ENCODE measurements around the gene CSPG4. TPM values are rescaled to one million over a fixed set of nuclear protein-coding genes. Genes with fewer than 3 reads are reported as not detected.

The CSPG4 gene
- total RNA-seq, 2 donors from 2014 or later = 2.1 to 12.7 TPM

DNA sequence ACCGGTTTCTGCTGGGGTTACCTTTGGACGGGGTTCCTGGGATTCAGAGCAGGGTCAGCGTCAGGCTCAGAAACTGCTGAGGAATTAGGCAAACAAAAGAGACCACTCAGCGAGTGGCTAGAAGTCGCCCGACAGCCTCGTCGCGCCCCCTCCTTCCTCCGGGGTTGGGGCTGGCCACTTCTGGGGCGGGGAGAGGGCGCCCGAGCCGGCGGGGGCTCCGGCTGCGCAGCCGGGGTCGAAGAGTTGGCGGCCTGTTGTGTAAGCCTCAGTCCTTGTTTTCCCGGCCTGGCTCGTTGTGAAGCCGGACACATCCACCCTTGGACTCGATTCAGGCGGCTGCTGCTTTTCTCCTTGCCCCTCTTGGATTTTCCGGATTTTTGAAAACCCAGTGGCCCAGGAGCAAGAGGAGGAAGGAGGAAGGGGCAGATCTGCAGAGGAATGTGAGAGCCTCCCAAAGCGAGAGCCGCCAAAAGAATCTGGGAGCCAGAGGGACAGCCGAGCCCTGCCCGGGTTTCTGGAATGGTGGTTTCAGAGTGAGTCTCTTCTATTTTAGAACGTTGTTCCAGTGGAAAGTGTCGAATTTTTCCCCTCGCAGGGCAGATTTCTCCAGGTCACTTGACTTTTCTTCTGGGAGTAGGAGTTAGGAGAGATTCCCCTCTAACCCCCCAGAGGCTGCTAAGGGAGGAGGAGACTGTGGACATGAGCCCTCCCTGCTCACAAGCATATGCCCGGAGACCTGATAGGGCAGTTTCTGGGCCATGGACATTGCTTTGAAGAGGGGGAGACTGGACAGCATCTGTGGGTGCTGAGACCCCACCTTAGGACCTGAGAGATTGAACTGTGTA lies 64.3 kb downstream of the CSPG4 start:
- intact Hi-C loops (cut with DNase I) = loop anchor here (10.0 kb wide), 1 partner anchor 284 kb away; the partner anchor contains the start of gene MAN2C1
- peak; percentile 59 for DNase-seq
- TF ChIP-seq, protein P1, sequence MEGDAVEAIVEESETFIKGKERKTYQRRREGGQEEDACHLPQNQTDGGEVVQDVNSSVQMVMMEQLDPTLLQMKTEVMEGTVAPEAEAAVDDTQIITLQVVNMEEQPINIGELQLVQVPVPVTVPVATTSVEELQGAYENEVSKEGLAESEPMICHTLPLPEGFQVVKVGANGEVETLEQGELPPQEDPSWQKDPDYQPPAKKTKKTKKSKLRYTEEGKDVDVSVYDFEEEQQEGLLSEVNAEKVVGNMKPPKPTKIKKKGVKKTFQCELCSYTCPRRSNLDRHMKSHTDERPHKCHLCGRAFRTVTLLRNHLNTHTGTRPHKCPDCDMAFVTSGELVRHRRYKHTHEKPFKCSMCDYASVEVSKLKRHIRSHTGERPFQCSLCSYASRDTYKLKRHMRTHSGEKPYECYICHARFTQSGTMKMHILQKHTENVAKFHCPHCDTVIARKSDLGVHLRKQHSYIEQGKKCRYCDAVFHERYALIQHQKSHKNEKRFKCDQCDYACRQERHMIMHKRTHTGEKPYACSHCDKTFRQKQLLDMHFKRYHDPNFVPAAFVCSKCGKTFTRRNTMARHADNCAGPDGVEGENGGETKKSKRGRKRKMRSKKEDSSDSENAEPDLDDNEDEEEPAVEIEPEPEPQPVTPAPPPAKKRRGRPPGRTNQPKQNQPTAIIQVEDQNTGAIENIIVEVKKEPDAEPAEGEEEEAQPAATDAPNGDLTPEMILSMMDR (IDR thresholded peaks at IDR 0.05) = no peak
- no peaks in the 10 kb centered on the region for H3K9me3 ChIP-seq
- H3K4me3 ChIP-seq = peak overlapping the region; percentile 67
- H3K27ac ChIP-seq = peak overlapping the region; percentile 90
- peaks cover 31% of the 10 kb centered on the region for H3K4me1 ChIP-seq
- no peaks in the 10 kb centered on the region for H3K27me3 ChIP-seq
- H3K9ac ChIP-seq (ENCODE audit: low read depth in 2 of 2, low read length in 2 of 2) = peak overlapping the region; percentile 97 to 98
- H3K36me3 ChIP-seq = no peaks in the 10 kb centered on the region

GRCh38 chr15:75647370-75648155 lies 65.1 kb downstream of the CSPG4 start, which contains the start of gene SNX33:
Gene SNX33 (plus strand): TSS chr15:75647912. CDS start chr15:75649103, 1,191 bp downstream.
- Histone ChIP-seq H3K9ac (ENCODE audit: low read depth in 2 of 2, low read length in 2 of 2) (peak within 1 kb of the TSS; percentile 97 to 98), H3K4me3 (peak within 1 kb of the TSS; percentile 67), H3K36me3 (no peaks in the 10 kb centered on the region), H3K4me1 (peaks cover 28% of the 10 kb centered on the region), H3K27me3 (no peaks in the 10 kb centered on the region), H3K27ac (peak within 1 kb of the TSS; percentile 90), H3K9me3 (no peaks in the 10 kb centered on the region)
- TF ChIP-seq, protein P1 (IDR thresholded peaks at IDR 0.05) = no peak
- peak; percentile 88 for DNase-seq
- intact Hi-C loops (cut with DNase I) = loop anchor here (10.0 kb wide), 1 partner anchor 283 kb away; the partner anchor contains the start of gene MAN2C1

- Histone ChIP-seq H3K4me1 (peaks cover 22% of the 10 kb centered on the region), H3K27ac (peak overlapping the region; percentile 90), H3K27me3 (no peaks in the 10 kb centered on the region), H3K9me3 (no peaks in the 10 kb centered on the region), H3K9ac (ENCODE audit: low read depth in 2 of 2, low read length in 2 of 2) (peak overlapping the region; percentile 97 to 98), H3K4me3 (peak overlapping the region; percentile 67), H3K36me3 (no peaks in the 10 kb centered on the region)
- TF ChIP-seq, protein P1 (IDR thresholded peaks at IDR 0.05) = no peak
- intact Hi-C loops (cut with DNase I) = loop anchor here (10.0 kb wide), 1 partner anchor 282 kb away; the partner anchor contains the start of gene MAN2C1
- DNase-seq = peak; percentile 65
These were observed 65.7 kb downstream of the CSPG4 start for GRCh38 chr15:75646944-75647364.

- Histone ChIP-seq H3K9ac (ENCODE audit: low read depth in 2 of 2, low read length in 2 of 2) (peak overlapping the region; percentile 97 to 98), H3K27ac (peak overlapping the region; percentile 90), H3K9me3 (no peaks in the 10 kb centered on the region), H3K4me3 (peak overlapping the region; percentile 67), H3K4me1 (peaks cover 16% of the 10 kb centered on the region), H3K36me3 (no peaks in the 10 kb centered on the region), H3K27me3 (no peaks in the 10 kb centered on the region)
- intact Hi-C loops (cut with DNase I) = loop anchor here (10.0 kb wide), 1 partner anchor 282 kb away; the partner anchor contains the start of gene MAN2C1
- no peak for DNase-seq
- TF ChIP-seq, protein P1 (IDR thresholded peaks at IDR 0.05) = no peak
These were observed 66.3 kb downstream of the CSPG4 start for GRCh38 chr15:75646112-75646943.
